Stomach (tissue), 9 donors: ENCODE data around the gene GABRA5. TPM values are rescaled to one million over a fixed set of nuclear protein-coding genes. Genes with fewer than 3 reads are reported as not detected.

Experiments
- DNase-seq, 2 donors: peaks; one replicate each; pipeline versions ENCODE4 v3.0.0 to v3.0.0-alpha.2; 2013 to 2019
- H3K27ac ChIP-seq, 5 donors: fragments of 200-600 bp in 4 of 5; sonication (generic) in 4 of 5; one replicate each; pipeline ENCODE4 v1.5.1; 2013 to 2019; ENCODE audit warnings: mild to moderate bottlenecking in 1 of 5, moderate library complexity in 1 of 5
- H3K27me3 ChIP-seq, 3 donors: fragments of 200-600 bp; sonication (generic); one replicate each; pipeline ENCODE4 v1.5.1; 2017 to 2019; ENCODE audit warnings: mixed run types in 1 of 3
- H3K36me3 ChIP-seq, 4 donors: fragments of 200-600 bp; sonication (generic); 1 replicate in 3 of 4; 2 replicates in 1 of 4; pipeline ENCODE4 v1.5.1; 2016 to 2019
- H3K4me1 ChIP-seq, 4 donors: fragments of 200-600 bp; sonication (generic); one replicate each; pipeline ENCODE4 v1.5.1; 2016 to 2019
- H3K4me3 ChIP-seq, 4 donors: fragments of 200-600 bp; sonication (generic) in 3 of 4; one replicate each; pipeline ENCODE4 v1.5.1; 2016 to 2019; ENCODE audit warnings: mild to moderate bottlenecking in 1 of 4
- H3K9me3 ChIP-seq, 4 donors: fragments of 200-600 bp; sonication (generic); one replicate each; pipeline ENCODE4 v1.5.1; 2016 to 2019
- EP300 ChIP-seq: sonication (generic); formaldehyde crosslinking; IDR thresholded peaks from one replicate; pipeline ENCODE4 v1.6.1; 2017; ENCODE audit warnings: antibody characterized with exemption
- POLR2A ChIP-seq, 4 donors: fragments of 450-650 bp; IDR thresholded peaks; one replicate each; pipeline ENCODE4 v1.6.1; 2016; ENCODE audit warnings: antibody characterized with exemption in 4 of 4, control low read depth in 2 of 4, mild to moderate bottlenecking in 1 of 4, moderate library complexity in 1 of 4
- POLR2AphosphoS5 ChIP-seq, 3 donors: sonication (generic); formaldehyde crosslinking; IDR thresholded peaks; one replicate each; pipeline ENCODE4 v1.6.1; 2016; ENCODE audit warnings: antibody characterized with exemption in 3 of 3
- WGBS, 5 donors: extraction: QIAGEN DNeasy Blood & Tissue Kit in 3 of 5; methylation state at CpG; one replicate each; pipeline versions ENCODE4 v1.1.5 to v1.1.7; 2013 to 2018; 5-methylcytosine and 5-hydroxymethylcytosine counted together
- intact Hi-C: fragments of 100-400 bp; cut with DNase I; formaldehyde crosslinking; loops from one replicate; pipeline ENCODE4 v1.15.1; 2023; ENCODE audit warnings: low total_unique reads
- polyA plus RNA-seq, 3 donors: library from polyadenylated mRNA; stranded (reverse); fragments of 200-250 nt; gene quantifications; one replicate each; pipeline ENCODE4 v1.2.3, GENCODE V29; 2013
- total RNA-seq, 5 donors: library from RNA; depleted of rRNA; stranded (reverse); fragments of >200 nt; gene quantifications; one replicate each; pipeline versions ENCODE4 v1.1.0 to v1.2.3, GENCODE V29; 2014 to 2016
- TF ChIP-seq, protein P1 (sequence below), 7 experiments: fragments of 450-650 bp in 4 of 7; fragments of 200-600 bp in 3 of 7; sonication (generic) in 3 of 7; IDR thresholded peaks; one replicate each; pipeline ENCODE4 v1.5.1; 2016 to 2019; ENCODE audit warnings: antibody characterized with exemption in 7 of 7, control low read depth in 2 of 7, mild to moderate bottlenecking in 1 of 7
- donor health status: healthy with polysubstance abuse.
- donor health status: Bipolar disorder and iron deficiency.
- donor health status: healthy.

Gene GABRA5
- total and polyA plus RNA-seq, 8 donors = 0.75 to 2.2 TPM; not detected in 6

DNA sequence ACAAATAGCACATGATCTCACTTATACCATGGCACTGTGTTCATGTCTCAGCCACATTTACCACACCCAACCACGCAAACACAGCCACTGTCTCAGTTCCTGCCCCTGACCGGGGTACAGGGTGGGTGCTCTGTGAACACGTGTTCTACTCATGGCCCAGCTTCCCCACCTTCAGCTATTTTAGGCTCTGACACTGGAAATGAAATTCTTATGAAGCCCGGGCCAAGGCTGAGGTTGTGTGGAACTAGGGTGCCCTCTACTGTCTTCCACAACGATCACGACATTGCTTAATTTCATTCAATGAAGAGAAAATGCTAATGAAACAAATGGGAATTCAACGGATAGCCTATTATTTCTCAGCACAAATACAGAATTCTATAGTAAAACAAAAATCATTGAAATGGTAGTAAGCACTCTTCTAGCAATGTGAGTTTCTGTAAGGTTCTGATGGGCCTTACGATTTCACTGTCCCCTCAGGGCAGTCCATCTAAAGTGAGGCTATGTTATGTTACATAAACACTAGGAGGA lies 2.1 kb upstream of the GABRA5 start:
- DNase-seq = peak; percentile 31 to 79
- Histone ChIP-seq H3K4me3 (no peak overlapping the region), H3K4me1 (peaks cover 0 to 28% (median 10%) of the 10 kb centered on the region in 4 donors), H3K27ac (no peak overlapping the region), H3K9me3 (no peaks in the 10 kb centered on the region), H3K36me3 (no peaks in the 10 kb centered on the region), H3K27me3 (peaks cover 4 to 41% (median 27%) of the 10 kb centered on the region in 3 donors)
- 6 to 10% (median 6%) methylated on average over 8 of the region's 8 CpGs for WGBS, 5 donors
- intact Hi-C loops = no loop called here
- no peak for TF ChIP-seq POLR2AphosphoS5 (IDR thresholded peaks at IDR 0.05)
- TF ChIP-seq, protein P1, sequence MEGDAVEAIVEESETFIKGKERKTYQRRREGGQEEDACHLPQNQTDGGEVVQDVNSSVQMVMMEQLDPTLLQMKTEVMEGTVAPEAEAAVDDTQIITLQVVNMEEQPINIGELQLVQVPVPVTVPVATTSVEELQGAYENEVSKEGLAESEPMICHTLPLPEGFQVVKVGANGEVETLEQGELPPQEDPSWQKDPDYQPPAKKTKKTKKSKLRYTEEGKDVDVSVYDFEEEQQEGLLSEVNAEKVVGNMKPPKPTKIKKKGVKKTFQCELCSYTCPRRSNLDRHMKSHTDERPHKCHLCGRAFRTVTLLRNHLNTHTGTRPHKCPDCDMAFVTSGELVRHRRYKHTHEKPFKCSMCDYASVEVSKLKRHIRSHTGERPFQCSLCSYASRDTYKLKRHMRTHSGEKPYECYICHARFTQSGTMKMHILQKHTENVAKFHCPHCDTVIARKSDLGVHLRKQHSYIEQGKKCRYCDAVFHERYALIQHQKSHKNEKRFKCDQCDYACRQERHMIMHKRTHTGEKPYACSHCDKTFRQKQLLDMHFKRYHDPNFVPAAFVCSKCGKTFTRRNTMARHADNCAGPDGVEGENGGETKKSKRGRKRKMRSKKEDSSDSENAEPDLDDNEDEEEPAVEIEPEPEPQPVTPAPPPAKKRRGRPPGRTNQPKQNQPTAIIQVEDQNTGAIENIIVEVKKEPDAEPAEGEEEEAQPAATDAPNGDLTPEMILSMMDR (IDR thresholded peaks at IDR 0.05) = peak in 5 of 7 experiments; percentile 22 to 64 (median 39)

DNA sequence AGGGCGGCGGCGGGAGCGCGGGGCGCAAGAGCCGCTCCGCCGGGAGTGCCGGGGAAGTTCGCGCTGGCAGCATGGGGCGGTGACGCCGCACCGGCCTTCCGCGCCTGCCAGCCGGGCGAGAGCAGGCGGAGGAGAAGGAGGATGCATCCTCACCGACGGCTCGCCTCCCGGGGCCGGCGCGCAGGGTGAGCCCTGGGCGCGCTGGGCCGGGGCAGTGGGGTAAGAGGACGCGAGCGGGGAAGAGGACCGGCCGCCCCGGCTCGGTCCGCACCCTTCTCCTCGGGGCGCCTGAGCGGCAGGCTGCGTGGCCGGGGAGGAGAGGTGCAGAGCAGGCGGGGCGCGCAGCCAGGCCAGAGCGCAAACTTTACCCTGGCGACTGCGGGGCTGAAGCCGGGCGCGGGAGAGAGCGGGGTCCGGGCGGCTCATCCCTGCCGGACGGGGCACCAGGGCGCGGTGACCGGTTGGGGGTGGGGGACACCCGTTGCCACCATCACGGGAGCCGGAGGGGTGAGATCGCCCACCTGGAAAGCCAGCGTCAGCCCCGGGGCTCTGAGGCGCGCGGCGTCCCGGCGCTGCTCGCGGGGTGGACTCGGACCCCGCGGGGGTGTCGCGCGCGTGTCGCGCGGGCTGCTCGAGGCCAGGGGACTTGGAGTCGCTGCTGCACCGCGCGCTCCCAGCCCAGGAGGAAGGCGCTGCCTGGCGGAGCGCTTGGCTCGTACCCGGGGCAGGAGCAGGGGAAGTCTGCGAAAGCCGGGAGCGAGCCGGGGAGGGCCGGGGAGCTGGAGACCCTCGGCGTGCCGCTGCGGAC lies 542 bp downstream of the GABRA5 start:
- intact Hi-C loops = no loop called here
- peaks cover 4 to 51% (median 27%) of the 10 kb centered on the region in 3 donors for H3K27me3 ChIP-seq
- DNase-seq = peak in 1 of 2 donors; percentile 17
- H3K4me3 ChIP-seq = peak overlapping the region; percentile 19 to 49 (median 38)
- H3K9me3 ChIP-seq = no peaks in the 10 kb centered on the region
- TF ChIP-seq POLR2A (IDR thresholded peaks at IDR 0.05) = no peak
- no peak for TF ChIP-seq EP300
- no peak for TF ChIP-seq POLR2AphosphoS5 (IDR thresholded peaks at IDR 0.05)
- TF ChIP-seq, protein P1 (IDR thresholded peaks at IDR 0.05) = no peak
- H3K27ac ChIP-seq = peak overlapping the region in 1 of 5 donors; percentile 27
- no peaks in the 10 kb centered on the region for H3K36me3 ChIP-seq
- 2 to 5% (median 4%) methylated on average over 28 to 103 of the region's 104 CpGs for WGBS, 5 donors
- peaks cover 0 to 28% (median 10%) of the 10 kb centered on the region in 4 donors for H3K4me1 ChIP-seq

DNA sequence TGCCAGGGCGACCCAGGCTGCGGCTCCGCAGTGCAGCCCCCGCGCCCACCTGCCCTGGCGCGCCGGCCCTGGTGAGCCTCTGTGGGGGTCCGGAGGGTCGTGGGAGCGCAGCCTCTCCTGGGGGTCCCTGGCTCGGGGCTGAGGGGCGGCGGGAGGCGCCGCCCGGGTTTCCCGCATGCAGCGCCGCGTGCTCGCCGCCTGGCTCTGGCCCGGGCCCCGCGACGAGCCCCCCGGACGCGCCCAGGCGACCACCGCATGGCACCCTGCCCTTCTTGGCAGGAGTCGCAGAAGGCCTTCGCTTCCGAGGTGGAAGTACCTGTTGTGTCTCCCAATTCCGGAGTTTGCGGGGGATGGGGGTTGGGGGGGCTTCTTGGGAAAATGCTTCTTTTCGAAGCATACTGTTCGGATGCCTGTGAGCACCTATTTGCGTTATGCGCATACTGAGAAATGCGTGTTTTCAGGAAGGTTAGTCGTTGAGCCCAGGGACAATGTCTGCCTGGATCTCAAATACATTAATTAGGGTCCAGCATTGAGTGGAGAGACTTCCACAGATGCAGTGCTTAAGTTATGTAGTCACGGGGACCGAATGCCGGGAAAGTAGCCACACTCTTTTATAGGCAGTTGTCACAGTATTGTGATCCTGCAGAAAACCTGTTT lies 1.3 kb downstream of the GABRA5 start:
- no peak for DNase-seq
- no peaks in the 10 kb centered on the region for H3K9me3 ChIP-seq
- 12 to 46% (median 12%) methylated on average over 15 to 46 of the region's 46 CpGs for whole genome bisulfite sequencing, 5 donors
- H3K27ac ChIP-seq = peak overlapping the region in 1 of 5 donors; percentile 27
- H3K27me3 ChIP-seq = peaks cover 4 to 51% (median 27%) of the 10 kb centered on the region in 3 donors
- no peaks in the 10 kb centered on the region for H3K36me3 ChIP-seq
- peaks cover 0 to 28% (median 10%) of the 10 kb centered on the region in 4 donors for H3K4me1 ChIP-seq
- intact Hi-C loops = no loop called here
- TF ChIP-seq, protein P1 (IDR thresholded peaks at IDR 0.05) = no peak
- no peak for TF ChIP-seq POLR2A (IDR thresholded peaks at IDR 0.05)
- TF ChIP-seq POLR2AphosphoS5 (IDR thresholded peaks at IDR 0.05) = no peak
- no peak for TF ChIP-seq EP300
- H3K4me3 ChIP-seq = peak overlapping the region in 3 of 4 donors; percentile 35 to 49 (median 42)

DNA sequence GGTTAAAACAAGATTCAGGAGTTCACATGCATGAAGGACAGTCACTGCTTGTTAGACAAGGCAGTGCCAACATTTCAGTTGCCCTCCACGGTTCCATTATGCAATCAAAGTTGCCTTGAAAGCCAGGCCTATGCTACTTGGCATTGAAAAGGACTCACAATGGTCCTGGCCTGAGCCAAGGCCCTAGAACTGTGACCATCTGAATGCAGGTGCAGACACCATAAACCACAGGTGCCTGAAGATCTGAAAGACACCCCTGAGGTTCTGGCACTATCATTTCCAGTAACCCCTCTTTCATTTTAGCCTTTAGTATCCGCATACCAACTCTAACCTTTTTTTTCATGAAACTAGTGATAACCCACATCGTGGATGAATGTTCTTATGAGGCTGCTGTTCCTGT lies 2.8 kb downstream of the GABRA5 start:
- WGBS, 5 donors = 68 to 79% (median 77%) methylated on average over 3 of the region's 3 CpGs
- H3K36me3 ChIP-seq = no peaks in the 10 kb centered on the region

More for the DNA sequence above, 2.8 kb downstream of the GABRA5 start:
- H3K4me1 ChIP-seq = peaks cover 0 to 36% (median 12%) of the 10 kb centered on the region in 4 donors
- no peaks in the 10 kb centered on the region for H3K9me3 ChIP-seq
- intact Hi-C loops = no loop called here
- no peak overlapping the region for H3K4me3 ChIP-seq
- H3K27ac ChIP-seq = no peak overlapping the region
- TF ChIP-seq EP300 = no peak
- TF ChIP-seq POLR2A (IDR thresholded peaks at IDR 0.05) = no peak
- TF ChIP-seq, protein P1 (IDR thresholded peaks at IDR 0.05) = no peak
- no peak for TF ChIP-seq POLR2AphosphoS5 (IDR thresholded peaks at IDR 0.05)
- peaks cover 4 to 51% (median 27%) of the 10 kb centered on the region in 3 donors for H3K27me3 ChIP-seq
- DNase-seq = no peak
